ENCODE measurements around the gene SYNPO2.
A peak's percentile ranks its signal among the peaks of the same experiment; 100 is the strongest.
"Not testable (repeated sequence)": the region's sequence is repeated elsewhere in the genome, so short reads cannot be mapped to it uniquely, and the experiment has no call there.

Gene SYNPO2

GRCh38 chr4:118941149-118941548 is 52.5 kb downstream of the SYNPO2 start:
- DNase-seq = no peak

GRCh38 chr4:118941799-118942198 is 53.1 kb downstream of the SYNPO2 start:
- DNase-seq = no peak

GRCh38 chr4:118942465-118942864 is 53.8 kb downstream of the SYNPO2 start:
- DNase-seq = no peak

- no peak for DNase-seq
Observed at GRCh38 chr4:118947095-118947494, 58.4 kb downstream of the SYNPO2 start.

GRCh38 chr4:118948545-118949144 is 60.0 kb downstream of the SYNPO2 start:
- no peak for DNase-seq

- no peak for DNase-seq
Observed at GRCh38 chr4:118950224-118950623, 61.6 kb downstream of the SYNPO2 start.

- no peak for DNase-seq
Observed at GRCh38 chr4:118950929-118951570, 62.4 kb downstream of the SYNPO2 start.

- DNase-seq = no peak
Observed at GRCh38 chr4:118953276-118953675, 64.6 kb downstream of the SYNPO2 start.

- no peak for DNase-seq
Observed at GRCh38 chr4:118954246-118954645, 65.6 kb downstream of the SYNPO2 start.

GRCh38 chr4:118955515-118955914 is 66.9 kb downstream of the SYNPO2 start:
- no peak for DNase-seq

- no peak for DNase-seq
Observed at GRCh38 chr4:118957722-118958445, 69.2 kb downstream of the SYNPO2 start.

- DNase-seq = no peak
Observed at GRCh38 chr4:118962540-118962939, 73.9 kb downstream of the SYNPO2 start.

- DNase-seq = no peak
Observed at GRCh38 chr4:118964891-118965411, 76.3 kb downstream of the SYNPO2 start.

GRCh38 chr4:118967393-118967792 is 78.7 kb downstream of the SYNPO2 start:
- DNase-seq = no peak

GRCh38 chr4:118968005-118968404 is 79.4 kb downstream of the SYNPO2 start:
- no peak for DNase-seq

- DNase-seq = no peak
Observed at GRCh38 chr4:118968813-118969212, 80.2 kb downstream of the SYNPO2 start.

- peak; percentile 33 for DNase-seq
Observed at GRCh38 chr4:118969359-118969758, 80.7 kb downstream of the SYNPO2 start.

GRCh38 chr4:118972167-118972566 is 83.5 kb downstream of the SYNPO2 start:
- DNase-seq = no peak

- DNase-seq = no peak
Observed at GRCh38 chr4:118973295-118973694, 84.6 kb downstream of the SYNPO2 start.

GRCh38 chr4:118974758-118975157 is 86.1 kb downstream of the SYNPO2 start:
- DNase-seq = no peak

- no peak for DNase-seq
Observed at GRCh38 chr4:118975449-118976192, 87.0 kb downstream of the SYNPO2 start.

GRCh38 chr4:118976193-118976560 is 87.5 kb downstream of the SYNPO2 start:
- not testable (repeated sequence) for DNase-seq

GRCh38 chr4:118977100-118977499 is 88.4 kb downstream of the SYNPO2 start:
- not testable (repeated sequence) for DNase-seq
